Choroid plexus epithelial cell (primary cell): Measurements from ENCODE around the gene EML2.

Source experiments
- DNase-seq: peaks from one replicate; pipeline ENCODE4 v3.0.0-alpha.2; 2010; ENCODE audit warnings: low read depth
- H3K4me3 ChIP-seq: 2 replicates; pipeline ENCODE4 v1.5.1; 2011; ENCODE audit warnings: low read depth, mild to moderate bottlenecking, control low read depth, low read length, moderate library complexity
- CTCF ChIP-seq: conservative IDR thresholded peaks from 2 replicates; pipeline ENCODE4 v1.5.1; 2011; ENCODE audit warnings: low read depth, mild to moderate bottlenecking, control low read depth, inconsistent platforms, low read length, moderate library complexity

The EML2 gene

GRCh38 chr19:45585158-45585577, 54.0 kb downstream of the EML2 start:
- no peak for TF ChIP-seq CTCF
- H3K4me3 ChIP-seq, result peak overlapping the region; percentile 68
- DNase-seq, result no peak

- peak; percentile 100 for DNase-seq
- no peak for TF ChIP-seq CTCF
- H3K4me3 ChIP-seq, result peak within 1 kb of the TSS; percentile 91
Measured at GRCh38 chr19:45584332-45585157, 54.7 kb downstream of the EML2 start, which contains the start of gene OPA3. Gene OPA3 (minus strand): TSS chr19:45584802. CDS start chr19:45584764, 38 bp downstream.

- TF ChIP-seq CTCF, result no peak
- DNase-seq, result no peak
- H3K4me3 ChIP-seq, result no peak overlapping the region
Measured at GRCh38 chr19:45581576-45581975, 57.6 kb downstream of the EML2 start.

- DNase-seq, result no peak
- H3K4me3 ChIP-seq, result no peak overlapping the region
- no peak for TF ChIP-seq CTCF
Measured at GRCh38 chr19:45578861-45579260, 60.3 kb downstream of the EML2 start.

- no peak overlapping the region for H3K4me3 ChIP-seq
- TF ChIP-seq CTCF, result no peak
- peak; percentile 97 for DNase-seq
Measured at GRCh38 chr19:45577111-45577905, 61.9 kb downstream of the EML2 start.

- no peak overlapping the region for H3K4me3 ChIP-seq
- DNase-seq, result no peak
- no peak for TF ChIP-seq CTCF
Measured at GRCh38 chr19:45576682-45577081, 62.5 kb downstream of the EML2 start.
